IMR-90 (cell line): Measurements from ENCODE around the gene JRKL.

Experiments
- BHLHE40 ChIP-seq: fragments of 150-350 bp; IDR thresholded peaks from 2 replicates; pipeline ENCODE4 v1.6.1; 2016; ENCODE audit warnings: mild to moderate bottlenecking, low read depth, low read length
- CEBPB ChIP-seq: IDR thresholded peaks from 2 replicates; pipeline ENCODE4 v1.6.1; 2012; ENCODE audit warnings: low read depth, low read length, improper control_type of control experiment
- CHD1 ChIP-seq: IDR thresholded peaks from 2 replicates; pipeline ENCODE4 v1.6.1; 2012; ENCODE audit warnings: low read depth, low read length, improper control_type of control experiment
- ELK1 ChIP-seq: fragments of 150-350 bp; IDR thresholded peaks from 2 replicates; pipeline ENCODE4 v1.6.1; 2016; ENCODE audit warnings: low read depth, mild to moderate bottlenecking, low read length, moderate library complexity, borderline replicate concordance
- FOS ChIP-seq: fragments of 150-350 bp; IDR thresholded peaks from 2 replicates; pipeline ENCODE4 v1.6.1; 2016; ENCODE audit warnings: low read depth, low read length
- MAFK ChIP-seq: IDR thresholded peaks from 2 replicates; pipeline ENCODE4 v1.6.1; 2012; ENCODE audit warnings: low read depth, low read length, improper control_type of control experiment
- MAZ ChIP-seq: IDR thresholded peaks from 2 replicates; pipeline ENCODE4 v1.6.1; 2012; ENCODE audit warnings: low read depth, mild to moderate bottlenecking, low read length, improper control_type of control experiment, moderate library complexity, borderline replicate concordance
- MXI1 ChIP-seq: IDR thresholded peaks from 2 replicates; pipeline ENCODE4 v1.6.1; 2012; ENCODE audit warnings: low read depth, mild to moderate bottlenecking, low read length, moderate library complexity, borderline replicate concordance
- NFE2L2 ChIP-seq: fragments of 150-350 bp; IDR thresholded peaks from 2 replicates; pipeline ENCODE4 v1.6.1; 2016; ENCODE audit warnings: low read depth, mild to moderate bottlenecking, low read length
- POLR2A ChIP-seq: IDR thresholded peaks from 2 replicates; pipeline ENCODE4 v1.6.1; 2012; ENCODE audit warnings: mild to moderate bottlenecking, low read depth, low read length
- RAD21 ChIP-seq: IDR thresholded peaks from 2 replicates; pipeline ENCODE4 v1.6.1; 2012; ENCODE audit warnings: low read length, improper control_type of control experiment
- RCOR1 ChIP-seq: IDR thresholded peaks from 2 replicates; pipeline ENCODE4 v1.6.1; 2012; ENCODE audit warnings: mild to moderate bottlenecking, low read length, improper control_type of control experiment; ENCODE audit not compliant: insufficient replicate concordance
- SMC3 ChIP-seq: fragments of 150-350 bp; IDR thresholded peaks from 2 replicates; pipeline ENCODE4 v1.6.1; 2016; ENCODE audit warnings: low read depth, mild to moderate bottlenecking, antibody characterized with exemption, low read length, moderate library complexity
- TF ChIP-seq, protein P1 (sequence below): conservative IDR thresholded peaks from 2 replicates; pipeline ENCODE4 v1.5.1; 2012; ENCODE audit warnings: mild to moderate bottlenecking, low read depth, low read length, improper control_type of control experiment

GRCh38 chr11:96340555-96340885, 49.3 kb upstream of the JRKL start:
- no peak for TF ChIP-seq BHLHE40
- TF ChIP-seq, protein P1, sequence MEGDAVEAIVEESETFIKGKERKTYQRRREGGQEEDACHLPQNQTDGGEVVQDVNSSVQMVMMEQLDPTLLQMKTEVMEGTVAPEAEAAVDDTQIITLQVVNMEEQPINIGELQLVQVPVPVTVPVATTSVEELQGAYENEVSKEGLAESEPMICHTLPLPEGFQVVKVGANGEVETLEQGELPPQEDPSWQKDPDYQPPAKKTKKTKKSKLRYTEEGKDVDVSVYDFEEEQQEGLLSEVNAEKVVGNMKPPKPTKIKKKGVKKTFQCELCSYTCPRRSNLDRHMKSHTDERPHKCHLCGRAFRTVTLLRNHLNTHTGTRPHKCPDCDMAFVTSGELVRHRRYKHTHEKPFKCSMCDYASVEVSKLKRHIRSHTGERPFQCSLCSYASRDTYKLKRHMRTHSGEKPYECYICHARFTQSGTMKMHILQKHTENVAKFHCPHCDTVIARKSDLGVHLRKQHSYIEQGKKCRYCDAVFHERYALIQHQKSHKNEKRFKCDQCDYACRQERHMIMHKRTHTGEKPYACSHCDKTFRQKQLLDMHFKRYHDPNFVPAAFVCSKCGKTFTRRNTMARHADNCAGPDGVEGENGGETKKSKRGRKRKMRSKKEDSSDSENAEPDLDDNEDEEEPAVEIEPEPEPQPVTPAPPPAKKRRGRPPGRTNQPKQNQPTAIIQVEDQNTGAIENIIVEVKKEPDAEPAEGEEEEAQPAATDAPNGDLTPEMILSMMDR: no peak
- TF ChIP-seq MXI1: no peak
- no peak for TF ChIP-seq POLR2A
- no peak for TF ChIP-seq MAZ
- no peak for TF ChIP-seq RCOR1
- no peak for TF ChIP-seq MAFK
- TF ChIP-seq ELK1: no peak
- no peak for TF ChIP-seq SMC3
- TF ChIP-seq NFE2L2: no peak
- peak; percentile 21; the same call in 1 of the 2 replicates for TF ChIP-seq RAD21
- TF ChIP-seq CHD1: no peak
- TF ChIP-seq FOS: no peak
- TF ChIP-seq CEBPB: no peak
